CD1c-positive myeloid dendritic cell (primary cell): ENCODE measurements around the gene CEBPE.

ENCODE experiments used
- DNase-seq: peaks from one replicate; pipeline ENCODE4 v3.0.0-alpha.2; 2016; ENCODE audit errors: extremely low spot score

Gene CEBPE

DNA sequence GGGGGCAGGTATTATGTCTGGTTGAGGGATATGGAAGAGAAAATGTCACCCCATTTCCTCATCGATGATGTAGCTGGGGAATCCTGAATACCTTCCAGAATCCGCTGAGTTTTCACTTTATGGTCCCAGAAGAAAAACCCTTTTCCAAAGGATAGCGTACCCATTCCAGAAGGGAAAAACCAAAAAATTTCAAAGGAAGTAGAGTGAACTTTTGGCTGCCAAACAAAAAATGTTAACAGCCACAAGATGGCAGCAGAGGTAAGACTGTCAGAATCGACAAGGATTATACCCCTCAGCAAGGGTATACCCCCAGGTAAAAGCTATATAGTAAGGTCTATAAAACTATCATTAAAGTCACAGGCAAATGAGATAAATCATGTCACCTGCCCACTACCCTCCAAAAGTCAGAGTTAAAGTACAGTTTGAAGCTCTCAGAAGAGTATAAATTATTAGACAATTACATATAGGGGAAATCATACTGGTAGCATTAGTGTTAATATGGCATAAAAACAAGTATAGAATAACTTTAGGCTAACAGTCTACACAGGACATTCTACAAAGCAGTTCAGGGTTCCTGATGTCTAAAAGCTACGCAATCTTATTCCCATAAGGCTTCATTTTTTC is 42.2 kb downstream of the CEBPE start:
- peak; percentile 58 for DNase-seq

DNA sequence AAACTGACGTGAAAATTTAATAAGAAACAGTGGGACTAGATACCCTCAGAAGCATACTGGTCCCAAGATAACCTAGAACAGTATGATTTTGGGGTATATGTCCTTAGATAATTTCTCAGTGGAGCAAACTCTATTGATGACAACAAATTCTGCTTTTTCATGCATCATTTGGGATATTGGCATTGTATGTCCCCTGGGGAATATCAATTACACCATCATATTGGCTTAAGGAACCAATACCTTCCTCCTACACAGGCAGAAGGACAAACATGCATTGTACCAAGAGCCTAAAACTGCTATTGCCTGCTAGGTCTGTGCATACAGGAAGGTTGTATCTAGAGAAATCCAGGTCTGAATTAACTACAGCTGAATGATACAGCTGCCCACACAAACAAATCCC is 44.1 kb downstream of the CEBPE start:
- no peak for DNase-seq

DNA sequence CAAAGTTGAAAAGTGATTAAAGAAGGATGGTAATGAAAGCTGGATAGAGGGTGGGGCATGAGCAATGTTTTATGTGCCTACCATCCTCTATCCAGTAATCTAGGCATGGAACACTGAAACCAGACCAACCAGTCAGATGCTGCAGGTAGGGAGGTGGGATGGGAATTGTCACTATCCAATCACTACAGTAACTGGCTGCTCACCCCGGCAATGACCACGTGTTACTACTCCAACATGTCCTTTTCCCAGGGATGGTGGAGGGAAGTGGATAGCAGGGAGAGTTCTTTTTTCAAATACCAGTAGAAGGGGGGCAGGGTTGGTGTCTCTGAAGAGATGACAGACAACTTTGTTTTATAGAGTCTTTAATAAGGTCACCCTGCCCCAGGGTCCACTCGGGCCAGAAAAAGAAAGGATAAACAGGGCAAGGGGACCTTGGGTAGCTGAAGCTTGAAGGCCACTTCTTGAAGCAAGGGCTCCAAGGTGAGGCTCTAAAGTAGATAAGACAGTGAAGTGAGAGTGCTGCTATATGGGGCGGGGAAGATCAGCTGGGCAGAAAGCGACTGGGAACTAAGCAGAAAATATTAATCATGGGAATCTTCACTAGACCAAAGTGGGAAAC is 47.0 kb downstream of the CEBPE start:
- DNase-seq, result no peak

DNA sequence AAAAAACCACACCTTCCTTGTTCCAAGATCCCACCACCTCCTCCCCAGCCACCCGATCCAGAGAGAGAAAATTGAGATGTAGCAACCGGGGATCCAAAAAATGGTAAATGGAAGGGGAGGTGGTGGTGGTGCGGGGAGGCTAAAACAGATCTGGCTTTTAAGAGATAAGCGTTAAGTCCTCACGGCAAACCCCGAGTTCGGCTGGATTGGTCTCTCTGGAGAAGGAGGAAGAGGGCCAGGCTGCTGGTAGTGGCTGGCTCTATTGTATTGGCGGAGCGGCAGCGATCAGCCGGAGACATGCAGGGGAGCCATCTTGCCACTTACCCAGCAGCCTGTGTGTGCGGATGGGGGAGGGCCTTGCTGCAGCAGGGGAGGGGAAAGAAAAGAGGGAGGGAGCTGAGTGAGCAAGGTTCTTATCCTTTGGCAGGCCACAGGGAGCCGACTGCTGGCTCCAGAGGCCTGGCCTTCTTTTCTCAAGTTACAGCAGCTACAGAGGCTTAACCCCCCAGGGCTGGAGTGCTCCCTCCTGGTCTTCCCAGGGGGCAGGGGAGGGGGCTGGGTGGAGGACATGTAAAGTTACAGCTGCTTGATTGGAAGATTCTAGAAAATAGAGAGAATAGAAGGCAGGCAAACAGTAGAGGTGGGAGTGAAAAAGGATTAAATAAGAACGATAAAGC is 47.7 kb downstream of the CEBPE start:
- DNase-seq, result peak; percentile 77

DNA sequence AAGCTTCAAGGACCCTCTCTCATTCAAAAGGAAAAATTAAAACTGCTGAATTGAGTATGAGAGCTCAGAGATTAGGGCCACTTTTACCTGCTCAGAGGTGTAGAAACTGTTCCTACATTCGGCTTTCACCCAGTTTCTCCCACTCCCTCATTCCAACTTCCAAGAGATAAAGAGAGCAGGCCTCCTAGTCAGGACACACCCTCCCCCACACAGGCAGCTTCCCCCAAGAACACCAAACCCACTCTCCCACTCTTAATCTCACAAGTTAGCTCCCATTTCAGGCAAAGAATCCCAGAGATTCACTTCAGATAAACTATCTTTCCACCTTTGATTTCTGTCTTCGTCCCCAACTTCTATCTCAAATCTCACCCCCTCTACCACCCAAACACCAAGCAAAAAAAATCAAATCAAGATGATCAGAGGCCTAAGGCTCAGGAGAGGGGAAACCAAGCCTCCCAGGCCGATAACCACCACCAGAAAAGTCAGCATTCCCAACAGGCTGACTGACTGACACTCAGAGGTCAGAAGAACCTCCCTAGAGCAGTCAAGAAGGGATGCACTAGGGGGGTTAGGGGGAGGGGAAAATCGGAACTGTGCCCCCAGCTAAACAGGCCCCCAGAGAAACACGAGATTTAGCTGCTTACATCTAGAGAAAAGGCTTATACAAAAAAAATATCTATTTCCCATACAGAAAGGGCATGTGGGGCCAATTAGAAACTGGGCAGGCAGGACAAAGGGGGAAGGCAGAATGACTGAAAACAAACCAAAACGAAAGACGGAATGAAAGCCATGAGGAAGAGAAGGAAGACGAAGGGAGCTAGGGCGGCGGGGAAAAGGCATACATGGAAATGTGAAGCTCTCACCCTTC is 48.6 kb downstream of the CEBPE start:
- DNase-seq, result no peak

DNA sequence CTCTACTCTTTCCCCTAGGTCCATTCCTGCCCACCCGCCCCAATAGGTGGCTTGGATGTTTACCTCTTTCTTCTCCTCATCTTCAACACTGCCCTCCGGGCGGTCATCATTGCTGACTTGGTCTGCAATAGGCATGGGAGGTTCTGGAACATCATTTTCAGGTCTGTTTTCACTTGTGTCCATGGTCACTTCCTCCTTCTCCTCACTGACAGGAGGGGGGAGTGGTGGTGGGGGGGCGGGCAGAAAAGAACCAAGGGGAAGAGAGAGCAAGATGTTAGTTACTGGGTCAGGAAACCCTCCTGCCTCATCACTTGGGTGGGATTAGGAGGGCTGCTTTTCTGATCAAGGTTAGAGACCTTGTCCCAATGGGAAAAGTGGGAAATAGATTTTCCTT is 49.6 kb downstream of the CEBPE start:
- DNase-seq, result peak; percentile 58

DNA sequence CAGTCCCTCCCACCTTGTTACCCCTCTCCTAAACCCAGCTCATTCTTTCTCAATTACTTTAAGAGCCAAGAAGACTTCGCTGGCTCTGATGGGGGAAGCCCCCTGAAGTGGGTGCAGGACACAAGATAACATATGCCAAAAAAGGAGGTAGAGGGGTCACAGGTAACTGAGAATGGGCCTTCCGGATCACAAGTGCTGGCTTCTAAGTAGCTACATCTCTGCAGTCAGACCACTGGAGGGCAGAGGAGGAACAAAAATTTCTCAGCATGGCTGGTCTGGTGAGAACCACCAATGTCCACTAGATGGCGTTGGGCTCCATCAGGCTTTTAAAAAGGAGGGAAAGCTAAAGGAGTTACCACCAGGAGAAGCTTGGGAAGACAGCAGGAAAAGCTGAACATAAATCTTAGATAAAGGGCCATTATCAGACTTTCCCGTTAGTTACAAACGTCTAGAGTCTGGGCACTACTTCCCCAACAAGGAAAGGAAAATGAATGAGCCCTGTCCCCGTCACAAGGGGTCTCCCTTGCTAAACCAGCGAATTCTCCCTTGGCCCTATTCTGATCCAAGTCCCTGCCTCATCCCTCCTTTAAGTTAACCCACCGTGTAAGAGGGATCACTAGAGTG is 50.2 kb downstream of the CEBPE start:
- peak; percentile 90 for DNase-seq

DNA sequence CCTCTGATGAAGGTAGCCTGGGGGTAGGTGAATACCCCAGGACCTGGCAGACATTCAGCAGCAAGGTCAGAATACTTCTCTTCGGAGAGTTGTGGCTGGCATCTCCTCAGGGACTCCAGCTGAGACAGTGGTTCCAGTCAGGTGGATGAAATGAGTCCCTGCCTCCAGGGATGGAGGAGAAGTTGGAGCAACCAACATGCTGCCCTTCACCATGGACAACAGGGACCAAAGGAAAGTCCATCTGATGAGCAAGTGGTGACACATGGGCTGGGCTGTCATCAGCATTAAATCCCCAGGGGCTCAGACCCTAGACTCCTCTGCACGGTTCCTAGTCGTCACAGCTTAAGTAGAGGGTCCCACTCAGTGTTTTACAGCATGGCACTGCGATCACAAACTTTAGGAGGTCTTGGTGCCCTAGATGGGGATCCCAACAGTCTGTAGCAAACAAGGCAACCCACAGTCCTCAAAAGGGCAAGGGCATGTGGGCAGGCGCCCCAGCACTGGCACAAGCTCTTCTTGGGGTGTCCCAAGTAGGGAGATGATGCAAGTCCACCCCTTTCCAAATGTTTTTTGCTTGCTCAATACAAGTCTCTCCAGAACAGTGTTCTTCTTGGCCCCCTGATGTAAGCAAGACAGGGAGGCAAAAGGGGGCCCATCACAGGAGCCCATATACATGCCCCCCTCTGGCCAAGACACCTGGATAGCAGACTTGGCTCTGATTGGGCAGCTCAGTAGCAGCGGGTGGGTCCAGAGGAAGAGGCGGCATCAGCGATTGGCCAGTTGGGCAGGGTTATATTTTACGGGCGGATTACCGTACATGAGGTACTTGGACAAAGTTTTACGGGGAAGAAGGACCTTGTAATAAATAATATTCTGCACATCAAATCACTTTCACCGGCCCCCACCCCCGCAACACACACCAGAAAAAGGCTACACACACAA is 50.9 kb downstream of the CEBPE start:
- DNase-seq, result no peak
